Omental fat pad (tissue), 4 donors: Measurements from ENCODE around the gene CHI3L2. TPM values are rescaled to one million over a fixed set of nuclear protein-coding genes. Genes with fewer than 3 reads are reported as not detected.

Experiments used
- ATAC-seq: fragments of 150-250 bp; one replicate; pipeline ENCODE4 v1.9.1; 2016; ENCODE audit warnings: mild to moderate bottlenecking, moderate library complexity; ENCODE audit not compliant: low FRiP score
- DNase-seq: peaks from one replicate; pipeline ENCODE4 v3.0.0-alpha.2; 2019; ENCODE audit warnings: low spot score
- total RNA-seq, 4 donors: library from RNA; depleted of rRNA; stranded (reverse); fragments of >200 nt; gene quantifications; one replicate each; pipeline ENCODE4 v1.1.0, GENCODE V29; 2016
- TF ChIP-seq, protein P1 (sequence below), 3 donors: fragments of 450-650 bp; IDR thresholded peaks; one replicate each; pipeline ENCODE4 v1.5.1; 2016 to 2017; ENCODE audit warnings: antibody characterized with exemption in 3 of 3, mild to moderate bottlenecking in 3 of 3, moderate library complexity in 2 of 3

CHI3L2 gene, protein sequence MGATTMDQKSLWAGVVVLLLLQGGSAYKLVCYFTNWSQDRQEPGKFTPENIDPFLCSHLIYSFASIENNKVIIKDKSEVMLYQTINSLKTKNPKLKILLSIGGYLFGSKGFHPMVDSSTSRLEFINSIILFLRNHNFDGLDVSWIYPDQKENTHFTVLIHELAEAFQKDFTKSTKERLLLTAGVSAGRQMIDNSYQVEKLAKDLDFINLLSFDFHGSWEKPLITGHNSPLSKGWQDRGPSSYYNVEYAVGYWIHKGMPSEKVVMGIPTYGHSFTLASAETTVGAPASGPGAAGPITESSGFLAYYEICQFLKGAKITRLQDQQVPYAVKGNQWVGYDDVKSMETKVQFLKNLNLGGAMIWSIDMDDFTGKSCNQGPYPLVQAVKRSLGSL
- total RNA-seq: 10 to 100 TPM in 1 of 4 donors, 1 to 10 TPM in 3; 1.2 to 28.5 (median 6.1) TPM

DNA sequence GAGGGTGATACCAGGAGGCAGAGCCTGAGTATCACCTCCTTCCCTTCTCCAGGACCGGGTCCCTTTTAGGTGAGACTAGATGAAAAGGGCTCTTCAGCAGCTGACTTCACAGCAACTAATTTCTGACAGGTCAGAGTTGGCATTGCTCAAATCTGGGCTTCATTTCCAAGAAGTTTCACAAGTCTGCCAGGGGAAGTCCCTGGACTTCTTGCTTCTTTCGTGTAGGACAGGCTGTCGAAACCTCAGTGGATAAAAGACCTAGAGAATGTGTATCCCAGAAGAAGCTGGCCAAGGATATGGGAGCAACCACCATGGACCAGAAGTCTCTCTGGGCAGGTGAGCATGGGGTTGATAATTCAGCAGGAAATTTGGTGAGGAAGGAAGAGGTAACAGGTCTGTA, at the start of gene CHI3L2:
Gene CHI3L2, plus strand, starts transcription at position 280 of the 400 bp plus-strand sequence. Its CDS starts 17 bp downstream, at position 297.
- ATAC-seq: peak; percentile 65
- TF ChIP-seq, protein P1, sequence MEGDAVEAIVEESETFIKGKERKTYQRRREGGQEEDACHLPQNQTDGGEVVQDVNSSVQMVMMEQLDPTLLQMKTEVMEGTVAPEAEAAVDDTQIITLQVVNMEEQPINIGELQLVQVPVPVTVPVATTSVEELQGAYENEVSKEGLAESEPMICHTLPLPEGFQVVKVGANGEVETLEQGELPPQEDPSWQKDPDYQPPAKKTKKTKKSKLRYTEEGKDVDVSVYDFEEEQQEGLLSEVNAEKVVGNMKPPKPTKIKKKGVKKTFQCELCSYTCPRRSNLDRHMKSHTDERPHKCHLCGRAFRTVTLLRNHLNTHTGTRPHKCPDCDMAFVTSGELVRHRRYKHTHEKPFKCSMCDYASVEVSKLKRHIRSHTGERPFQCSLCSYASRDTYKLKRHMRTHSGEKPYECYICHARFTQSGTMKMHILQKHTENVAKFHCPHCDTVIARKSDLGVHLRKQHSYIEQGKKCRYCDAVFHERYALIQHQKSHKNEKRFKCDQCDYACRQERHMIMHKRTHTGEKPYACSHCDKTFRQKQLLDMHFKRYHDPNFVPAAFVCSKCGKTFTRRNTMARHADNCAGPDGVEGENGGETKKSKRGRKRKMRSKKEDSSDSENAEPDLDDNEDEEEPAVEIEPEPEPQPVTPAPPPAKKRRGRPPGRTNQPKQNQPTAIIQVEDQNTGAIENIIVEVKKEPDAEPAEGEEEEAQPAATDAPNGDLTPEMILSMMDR (IDR thresholded peaks at IDR 0.05): no peak
- DNase-seq: no peak

DNA sequence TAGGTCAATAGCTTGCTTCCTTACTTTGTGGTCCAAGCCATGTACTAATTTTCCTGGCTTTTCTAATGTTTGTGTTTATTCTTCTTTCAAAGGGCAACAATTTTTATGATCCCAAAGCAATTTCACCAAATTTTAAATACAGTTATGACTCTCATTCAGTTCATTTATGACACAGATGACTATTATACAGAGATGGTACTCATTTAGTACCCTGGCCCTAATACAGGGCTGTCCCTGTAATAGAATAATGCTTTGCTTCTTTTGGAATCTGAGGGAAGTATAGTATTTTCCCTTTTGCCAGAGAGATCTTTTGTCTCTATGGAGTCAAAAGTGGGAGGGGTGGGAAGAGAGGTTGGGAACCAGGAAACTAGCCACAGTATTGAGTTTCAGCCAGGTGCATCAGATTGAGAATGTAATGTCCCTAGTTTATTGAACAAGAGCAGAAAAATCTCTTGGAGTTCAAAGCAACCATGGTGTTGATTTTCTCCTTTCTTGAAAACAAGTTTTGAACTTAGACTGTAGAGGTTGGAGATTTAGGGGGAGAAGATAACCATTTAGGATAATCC, 47.5 kb upstream of the CHI3L2 start:
- DNase-seq (no peak), ATAC-seq (no peak)
- TF ChIP-seq, protein P1 (IDR thresholded peaks at IDR 0.05): no peak

DNA sequence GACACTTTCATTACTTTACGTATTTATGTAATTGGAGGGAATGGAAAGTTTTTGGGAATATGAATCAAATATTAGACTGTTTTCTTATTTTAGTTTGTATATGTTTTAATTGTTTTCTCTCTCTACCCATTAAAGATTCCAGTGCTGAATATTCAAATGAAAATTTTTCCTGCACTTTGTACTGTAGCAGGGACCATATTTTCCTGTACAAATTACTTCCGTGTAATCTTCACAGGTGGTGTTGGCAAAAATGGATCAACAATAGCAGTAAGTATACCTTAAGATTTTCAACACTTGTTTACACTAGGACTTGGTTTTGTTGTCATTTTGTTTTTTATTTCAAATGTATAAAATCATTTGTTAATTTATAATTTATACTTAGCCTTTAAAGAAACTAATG, 45.5 kb upstream of the CHI3L2 start:
- no peak for ATAC-seq
- TF ChIP-seq, protein P1 (IDR thresholded peaks at IDR 0.05): no peak
- no peak for DNase-seq

DNA sequence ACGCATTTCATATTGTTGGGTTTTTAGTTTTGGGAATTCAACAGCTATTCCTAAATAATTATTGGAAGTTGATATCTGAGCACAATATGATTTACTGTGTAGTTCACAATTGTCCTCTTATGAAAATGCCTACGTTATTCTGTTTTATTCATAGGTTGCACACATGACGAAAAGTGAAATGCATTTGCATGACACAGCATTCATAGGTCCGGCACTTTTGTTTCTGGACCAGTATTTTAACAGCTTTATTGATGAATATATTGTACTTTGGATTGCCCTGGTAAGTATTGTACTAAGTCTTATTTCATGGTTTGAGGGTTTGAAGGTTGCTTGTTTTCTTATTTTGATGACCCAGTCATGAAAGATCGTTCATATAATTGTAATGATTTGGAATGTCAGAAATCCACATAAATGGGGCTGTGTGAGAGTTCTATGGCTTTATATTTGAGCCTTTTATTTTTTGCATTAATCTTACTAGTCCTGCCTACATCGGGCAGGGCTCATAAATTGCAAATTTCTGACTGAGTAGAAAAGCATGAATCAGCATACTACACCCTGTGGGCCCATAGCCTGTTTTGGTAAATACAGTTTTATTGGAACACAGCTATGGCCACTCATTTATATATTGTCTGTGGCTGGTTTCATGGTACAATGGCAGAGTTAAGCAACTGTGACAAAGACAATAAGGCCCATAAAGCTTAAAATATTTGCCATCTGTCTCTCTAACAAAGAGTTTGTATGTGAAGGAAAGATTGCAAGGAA, 44.0 kb upstream of the CHI3L2 start:
- no peak for ATAC-seq
- DNase-seq: no peak
- TF ChIP-seq, protein P1 (IDR thresholded peaks at IDR 0.05): no peak

DNA sequence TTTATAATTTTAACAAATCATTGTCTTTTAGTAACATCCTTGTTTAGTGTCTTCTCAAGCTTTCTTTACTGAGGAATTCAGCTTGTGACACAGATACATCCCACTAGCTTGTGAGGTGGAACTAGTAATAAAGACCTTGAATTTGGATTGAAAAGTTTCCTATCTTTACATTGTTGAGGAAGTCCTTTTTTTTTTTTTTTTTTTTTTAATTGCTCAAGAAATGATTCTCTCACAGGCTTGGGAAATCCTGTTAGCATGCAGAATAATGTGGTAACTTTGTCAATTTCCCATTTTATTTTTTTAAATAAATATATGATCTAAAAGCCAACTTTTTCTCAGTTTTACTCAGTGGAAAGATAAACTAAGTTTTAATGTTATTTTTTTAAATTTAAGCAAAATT, 42.9 kb upstream of the CHI3L2 start:
- DNase-seq (no peak), ATAC-seq (no peak)
- TF ChIP-seq, protein P1 (IDR thresholded peaks at IDR 0.05): no peak

DNA sequence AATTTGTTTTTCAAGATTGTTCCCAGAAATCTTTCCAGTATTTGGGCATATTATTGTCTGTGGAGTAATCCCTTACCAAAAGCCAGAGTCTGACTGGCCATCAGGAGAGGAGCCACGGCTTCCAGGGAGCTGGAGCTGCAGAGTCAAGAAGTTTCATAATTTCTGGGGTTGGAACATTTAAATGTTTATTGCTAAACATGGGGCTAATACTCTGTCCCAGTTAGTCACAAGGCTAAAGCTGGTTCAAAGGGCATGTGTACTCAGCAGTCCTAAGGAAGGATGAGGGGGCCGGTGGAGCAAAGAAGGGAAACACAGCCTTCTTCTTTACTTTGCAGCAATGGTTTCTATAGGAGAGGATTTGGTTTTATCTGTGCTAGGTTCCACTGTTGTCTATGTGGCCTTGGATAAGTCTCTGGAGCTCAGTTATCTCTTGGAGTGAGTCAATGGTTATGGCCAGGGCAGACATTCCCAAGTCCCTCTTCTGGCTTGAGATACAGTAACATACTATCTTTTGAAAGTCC, 36.5 kb upstream of the CHI3L2 start:
- ATAC-seq: peak; percentile 60
- no peak for DNase-seq
- TF ChIP-seq, protein P1 (IDR thresholded peaks at IDR 0.05): no peak
